Inferior parietal cortex (tissue), 1 donor: Measurements from ENCODE around the gene RAI2.

ENCODE experiments used
- DNase-seq: peaks from one replicate; pipeline ENCODE4 v3.0.0-alpha.2; 2016; ENCODE audit errors: extremely low spot score

The RAI2 gene

GRCh38 chrX:17860811-17861488, at the start of gene RAI2:
TSS of gene RAI2 (minus strand) at chrX:17861298. CDS start at chrX:17802010, 59,288 bp downstream.
- DNase-seq: no peak

- no peak for DNase-seq
Observed at GRCh38 chrX:17888421-17888820, 27.3 kb upstream of the RAI2 start.

GRCh38 chrX:17882680-17883079, 21.6 kb upstream of the RAI2 start:
- DNase-seq: no peak

GRCh38 chrX:17878028-17878670, 17.1 kb upstream of the RAI2 start:
- DNase-seq: no peak

GRCh38 chrX:17876135-17876534, 15.0 kb upstream of the RAI2 start:
- no peak for DNase-seq

GRCh38 chrX:17869580-17869979, 8.5 kb upstream of the RAI2 start:
- DNase-seq: no peak

GRCh38 chrX:17861489-17862011, 452 bp upstream of the RAI2 start:
- DNase-seq: no peak

- DNase-seq: no peak
Observed at GRCh38 chrX:17860179-17860780, 818 bp downstream of the RAI2 start.

- no peak for DNase-seq
Observed at GRCh38 chrX:17859609-17860178, 1.4 kb downstream of the RAI2 start.

GRCh38 chrX:17854531-17854930, 6.6 kb downstream of the RAI2 start:
- no peak for DNase-seq

- DNase-seq: no peak
Observed at GRCh38 chrX:17854069-17854468, 7.0 kb downstream of the RAI2 start.

GRCh38 chrX:17851874-17852273, 9.2 kb downstream of the RAI2 start:
- DNase-seq: no peak

GRCh38 chrX:17848545-17849265, 12.4 kb downstream of the RAI2 start:
- no peak for DNase-seq

GRCh38 chrX:17846045-17846444, 15.1 kb downstream of the RAI2 start:
- no peak for DNase-seq

- DNase-seq: no peak
Observed at GRCh38 chrX:17844236-17844635, 16.9 kb downstream of the RAI2 start.

GRCh38 chrX:17842769-17843525, 18.2 kb downstream of the RAI2 start:
- no peak for DNase-seq

- DNase-seq: no peak
Observed at GRCh38 chrX:17839269-17839668, 21.8 kb downstream of the RAI2 start.

GRCh38 chrX:17836830-17837229, 24.3 kb downstream of the RAI2 start:
- DNase-seq: no peak

- DNase-seq: no peak
Observed at GRCh38 chrX:17833954-17834353, 27.1 kb downstream of the RAI2 start.

- DNase-seq: no peak
Observed at GRCh38 chrX:17831255-17831654, 29.8 kb downstream of the RAI2 start.

- no peak for DNase-seq
Observed at GRCh38 chrX:17830211-17830610, 30.9 kb downstream of the RAI2 start.
